Type B pancreatic cell (in vitro differentiated cells): ENCODE measurements around the gene ADGRB3. TPM values are rescaled to one million over a fixed set of nuclear protein-coding genes. Genes with fewer than 3 reads are reported as not detected.

Experiments used
- DNase-seq: peaks from one replicate; pipeline ENCODE4 v3.0.0; 2021; ENCODE audit warnings: mixed read lengths; ENCODE audit not compliant: unreplicated experiment; ENCODE audit errors: extremely low spot score
- H3K27ac Mint-ChIP-seq: 2 replicates; pipeline ENCODE4 v1.8.0; 2021; ENCODE audit warnings: mild to moderate bottlenecking, mixed read lengths
- H3K27me3 Mint-ChIP-seq: 2 replicates; pipeline ENCODE4 v1.8.0; 2021; ENCODE audit warnings: mixed read lengths
- H3K36me3 Mint-ChIP-seq: 2 replicates; pipeline ENCODE4 v1.8.0; 2021; ENCODE audit warnings: mixed read lengths
- H3K4me1 Mint-ChIP-seq: one replicate; pipeline ENCODE4 v1.8.0; 2021; ENCODE audit warnings: mixed read lengths; ENCODE audit not compliant: unreplicated experiment
- H3K4me3 Mint-ChIP-seq: 2 replicates; pipeline ENCODE4 v1.8.0; 2021; ENCODE audit warnings: mild to moderate bottlenecking, mixed read lengths
- H3K9me3 Mint-ChIP-seq: 2 replicates; pipeline ENCODE4 v1.8.0; 2021; ENCODE audit warnings: mixed read lengths
- total RNA-seq: library from RNA; stranded (reverse); gene quantifications from 2 replicates; pipeline ENCODE4 v1.2.1, GENCODE V29; 2021; ENCODE audit warnings: low replicate concordance
- TF ChIP-seq, protein P1 (sequence below): fragments of 200-600 bp; sonication (generic); conservative IDR thresholded peaks from 2 replicates; pipeline ENCODE4 v1.5.0; 2021; ENCODE audit warnings: antibody characterized with exemption, mild to moderate bottlenecking

Gene ADGRB3
- total RNA-seq, 1 donor from 2014 or later = 2.0 TPM

DNA sequence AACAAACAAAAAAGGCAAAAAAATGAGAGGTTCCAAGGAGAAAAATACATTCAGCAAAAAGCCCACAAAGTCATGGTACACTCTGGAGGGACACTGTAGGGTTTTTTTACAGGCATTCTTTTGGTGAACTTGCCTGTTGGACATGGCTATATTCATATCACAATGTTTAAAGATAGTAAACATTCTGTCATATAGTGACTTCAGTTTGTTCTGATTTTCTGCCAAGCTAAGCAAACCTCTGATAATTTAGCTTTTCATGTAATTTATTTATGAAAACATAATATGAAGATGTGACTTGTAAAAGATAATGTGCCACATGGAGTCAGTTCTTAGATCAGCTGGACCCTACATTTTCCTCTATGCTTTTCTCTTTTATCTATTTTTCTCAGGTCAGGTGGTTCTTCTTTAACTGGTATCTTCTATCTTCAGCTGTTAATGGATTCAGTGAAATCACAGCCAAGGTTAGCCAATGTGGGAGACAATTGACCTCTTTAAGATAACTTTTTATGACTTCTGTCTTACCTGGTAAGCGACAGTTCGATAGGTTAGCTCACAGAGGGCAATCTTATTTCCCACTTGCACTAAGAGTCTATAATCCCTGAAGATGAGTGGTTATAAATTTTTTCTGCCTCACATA lies 87.9 kb downstream of the ADGRB3 start:
- peaks cover 11% of the 10 kb centered on the region for H3K4me1 Mint-ChIP-seq
- no peak for DNase-seq
- no peaks in the 10 kb centered on the region for H3K36me3 Mint-ChIP-seq
- peaks cover 3% of the 10 kb centered on the region for H3K9me3 Mint-ChIP-seq
- H3K27ac Mint-ChIP-seq = no peak overlapping the region
- TF ChIP-seq, protein P1, sequence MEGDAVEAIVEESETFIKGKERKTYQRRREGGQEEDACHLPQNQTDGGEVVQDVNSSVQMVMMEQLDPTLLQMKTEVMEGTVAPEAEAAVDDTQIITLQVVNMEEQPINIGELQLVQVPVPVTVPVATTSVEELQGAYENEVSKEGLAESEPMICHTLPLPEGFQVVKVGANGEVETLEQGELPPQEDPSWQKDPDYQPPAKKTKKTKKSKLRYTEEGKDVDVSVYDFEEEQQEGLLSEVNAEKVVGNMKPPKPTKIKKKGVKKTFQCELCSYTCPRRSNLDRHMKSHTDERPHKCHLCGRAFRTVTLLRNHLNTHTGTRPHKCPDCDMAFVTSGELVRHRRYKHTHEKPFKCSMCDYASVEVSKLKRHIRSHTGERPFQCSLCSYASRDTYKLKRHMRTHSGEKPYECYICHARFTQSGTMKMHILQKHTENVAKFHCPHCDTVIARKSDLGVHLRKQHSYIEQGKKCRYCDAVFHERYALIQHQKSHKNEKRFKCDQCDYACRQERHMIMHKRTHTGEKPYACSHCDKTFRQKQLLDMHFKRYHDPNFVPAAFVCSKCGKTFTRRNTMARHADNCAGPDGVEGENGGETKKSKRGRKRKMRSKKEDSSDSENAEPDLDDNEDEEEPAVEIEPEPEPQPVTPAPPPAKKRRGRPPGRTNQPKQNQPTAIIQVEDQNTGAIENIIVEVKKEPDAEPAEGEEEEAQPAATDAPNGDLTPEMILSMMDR = no peak
- no peaks in the 10 kb centered on the region for H3K27me3 Mint-ChIP-seq
- no peak overlapping the region for H3K4me3 Mint-ChIP-seq

DNA sequence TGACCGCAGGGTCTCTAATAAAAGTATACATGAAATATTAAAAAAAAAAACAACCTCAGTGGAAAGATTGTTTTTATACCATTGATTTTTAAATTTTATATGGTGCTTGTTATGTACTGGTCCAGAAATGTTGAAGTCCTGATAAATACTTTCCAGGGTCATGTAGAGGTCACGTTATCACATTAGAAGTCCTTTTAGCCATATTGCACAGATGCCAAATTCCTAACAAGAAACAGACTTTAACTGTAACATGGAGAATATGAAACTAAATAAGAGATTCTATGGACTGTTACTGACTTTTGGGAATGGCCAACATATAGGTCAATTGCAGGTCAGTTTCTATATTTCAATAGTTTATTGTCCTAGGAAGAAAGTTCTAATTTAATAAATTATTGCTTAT lies 89.0 kb downstream of the ADGRB3 start:
- no peaks in the 10 kb centered on the region for H3K27me3 Mint-ChIP-seq
- H3K9me3 Mint-ChIP-seq = peaks cover 3% of the 10 kb centered on the region
- DNase-seq = no peak
- no peaks in the 10 kb centered on the region for H3K36me3 Mint-ChIP-seq
- no peak overlapping the region for H3K27ac Mint-ChIP-seq
- TF ChIP-seq, protein P1 = no peak
- H3K4me1 Mint-ChIP-seq = peaks cover 11% of the 10 kb centered on the region
- no peak overlapping the region for H3K4me3 Mint-ChIP-seq

DNA sequence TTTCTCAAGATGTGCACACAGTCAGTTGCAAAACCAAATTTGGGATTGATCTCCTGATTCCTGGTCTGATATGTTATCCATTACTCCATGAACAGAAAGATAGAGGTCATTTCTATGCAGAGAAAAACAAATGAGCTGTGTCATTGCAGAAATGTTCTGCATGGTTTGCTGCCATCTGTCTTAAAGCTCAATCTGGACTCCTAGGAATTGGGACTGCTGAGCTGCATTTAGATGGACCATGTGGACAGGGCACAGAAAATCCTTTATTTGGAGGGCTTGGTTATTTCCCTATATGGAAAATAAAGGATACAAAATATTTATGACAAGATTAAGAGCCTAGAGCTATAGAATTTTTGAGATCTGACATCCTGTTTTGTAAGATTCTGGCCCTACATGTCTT lies 91.3 kb downstream of the ADGRB3 start:
- DNase-seq = no peak
- no peak overlapping the region for H3K27ac Mint-ChIP-seq
- H3K4me3 Mint-ChIP-seq = no peak overlapping the region
- H3K27me3 Mint-ChIP-seq = no peaks in the 10 kb centered on the region
- H3K4me1 Mint-ChIP-seq = peaks cover 11% of the 10 kb centered on the region
- H3K36me3 Mint-ChIP-seq = no peaks in the 10 kb centered on the region
- H3K9me3 Mint-ChIP-seq = no peaks in the 10 kb centered on the region
- TF ChIP-seq, protein P1 = no peak

DNA sequence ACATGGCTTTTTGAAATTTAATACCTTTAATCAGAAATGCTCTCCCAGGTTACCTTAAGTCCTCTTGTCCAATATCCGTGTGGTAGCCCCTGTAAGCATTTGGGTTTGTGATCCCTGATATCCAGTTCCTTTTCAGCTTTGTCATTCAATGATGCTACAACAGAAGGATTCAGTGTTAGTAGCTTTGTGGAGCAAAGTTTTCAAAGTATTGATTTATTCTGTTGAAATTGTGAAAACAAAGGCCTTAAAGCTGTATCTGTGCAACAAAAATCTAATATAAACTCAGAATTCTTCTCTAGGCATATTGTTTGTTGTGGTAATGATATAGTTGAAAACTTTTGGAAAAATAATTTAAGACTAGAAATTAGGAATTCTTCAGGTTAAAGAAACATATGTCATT lies 91.9 kb downstream of the ADGRB3 start:
- H3K36me3 Mint-ChIP-seq = no peaks in the 10 kb centered on the region
- no peak overlapping the region for H3K27ac Mint-ChIP-seq
- no peaks in the 10 kb centered on the region for H3K27me3 Mint-ChIP-seq
- H3K4me3 Mint-ChIP-seq = no peak overlapping the region
- no peak for DNase-seq
- TF ChIP-seq, protein P1 = no peak
- no peaks in the 10 kb centered on the region for H3K9me3 Mint-ChIP-seq
- peaks cover 11% of the 10 kb centered on the region for H3K4me1 Mint-ChIP-seq

DNA sequence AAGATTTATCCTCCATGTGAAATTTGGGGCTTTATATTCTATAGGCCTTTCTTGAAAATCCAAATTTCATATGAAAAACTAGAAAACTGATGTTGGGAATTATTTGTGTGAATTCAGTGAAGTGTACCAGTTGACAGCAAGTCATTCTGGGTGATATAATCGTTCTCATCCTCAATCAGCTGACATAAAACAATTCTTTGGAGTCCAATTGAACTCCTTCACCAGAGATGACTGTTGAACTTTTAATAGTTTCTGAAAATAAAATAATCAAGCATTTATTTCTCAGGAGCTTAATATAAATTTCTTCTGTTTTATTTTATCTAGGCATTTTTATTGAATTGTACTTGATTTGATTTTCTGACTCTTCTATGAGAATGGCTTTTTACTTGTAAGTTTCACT lies 92.6 kb downstream of the ADGRB3 start:
- H3K36me3 Mint-ChIP-seq = no peaks in the 10 kb centered on the region
- no peak for DNase-seq
- H3K4me1 Mint-ChIP-seq = peaks cover 11% of the 10 kb centered on the region
- H3K4me3 Mint-ChIP-seq = no peak overlapping the region
- no peaks in the 10 kb centered on the region for H3K27me3 Mint-ChIP-seq
- H3K9me3 Mint-ChIP-seq = no peaks in the 10 kb centered on the region
- no peak overlapping the region for H3K27ac Mint-ChIP-seq
- TF ChIP-seq, protein P1 = no peak
